Heart right ventricle (tissue), 16 donors: ENCODE measurements around the gene ABHD12. TPM values are rescaled to one million over a fixed set of nuclear protein-coding genes. Genes with fewer than 3 reads are reported as not detected.

Source experiments
- ATAC-seq, 8 donors: fragments of 200-7000 bp; cut with Tn5 transposase; one replicate each; pipeline ENCODE4 v1.9.1; 2020; ENCODE audit warnings: mild to moderate bottlenecking in 8 of 8, moderate library complexity in 8 of 8, moderate number of reproducible peaks in 1 of 8
- DNase-seq, 2 donors: peaks; one replicate each; pipeline ENCODE4 v3.0.0-alpha.2; 2020
- H3K27ac ChIP-seq, 10 donors: fragments of 200-600 bp; sonication (generic) in 2 of 10; one replicate each; pipeline versions ENCODE4 v1.5.0 to v1.8.0; 2020 to 2022; ENCODE audit warnings: mild to moderate bottlenecking in 3 of 10
- H3K27me3 ChIP-seq, 7 donors: fragments of 200-600 bp; one replicate each; pipeline ENCODE4 v1.8.0; 2021 to 2022; ENCODE audit warnings: mild to moderate bottlenecking in 2 of 7
- H3K36me3 ChIP-seq, 9 donors: fragments of 200-600 bp; sonication (generic) in 1 of 9; one replicate each; pipeline versions ENCODE4 v1.5.0 to v1.8.0; 2020 to 2022; ENCODE audit warnings: mild to moderate bottlenecking in 2 of 9
- H3K4me1 ChIP-seq, 9 donors: fragments of 200-600 bp; sonication (generic) in 1 of 9; one replicate each; pipeline versions ENCODE4 v1.5.0 to v1.8.0; 2020 to 2022; ENCODE audit warnings: mild to moderate bottlenecking in 4 of 9
- H3K4me3 ChIP-seq, 10 donors: fragments of 200-600 bp; sonication (generic) in 2 of 10; one replicate each; pipeline versions ENCODE4 v1.5.0 to v1.8.0; 2020 to 2022; ENCODE audit warnings: mild to moderate bottlenecking in 7 of 10, moderate library complexity in 2 of 10
- H3K9me3 ChIP-seq, 11 donors: fragments of 200-600 bp in 10 of 11; sonication (generic) in 2 of 11; one replicate each; pipeline versions ENCODE4 v1.5.0 to v1.8.0; 2013 to 2022; ENCODE audit warnings: mild to moderate bottlenecking in 2 of 11, control low read depth in 1 of 11, moderate library complexity in 1 of 11
- WGBS, 2 donors: extraction: QIAGEN DNeasy Blood & Tissue Kit; methylation state at CpG; one replicate each; pipeline ENCODE4 v1.1.7; 2013; ENCODE audit warnings: inconsistent platforms in 1 of 2; 5-methylcytosine and 5-hydroxymethylcytosine counted together
- intact Hi-C, 10 donors: fragments of 100-400 bp; cut with DNase I; formaldehyde crosslinking; loops; one replicate each; pipeline versions ENCODE4 v1.11.1 to v1.14.2; 2022
- polyA plus RNA-seq, 2 donors: library from polyadenylated mRNA; stranded (reverse); fragments of 200-250 nt; gene quantifications; one replicate each; pipeline ENCODE4 v1.2.3, GENCODE V29; 2013
- total RNA-seq, 10 donors: library from RNA; stranded (reverse); fragmentation: NEBNext Ultra II Directional in 3 of 10; extraction: Animal tissue kit (Norgen Biotek cat#: 25700) in 3 of 10; gene quantifications; one replicate each; pipeline versions ENCODE4 v1.2.1 to v1.2.4, GENCODE V29; 2021 to 2023
- TF ChIP-seq, protein P1 (sequence below), 9 donors: fragments of 200-600 bp; sonication (generic) in 2 of 9; IDR thresholded peaks; one replicate each; pipeline versions ENCODE4 v1.5.0 to v1.8.0; 2021 to 2022; ENCODE audit warnings: antibody characterized with exemption in 9 of 9, mild to moderate bottlenecking in 5 of 9, moderate library complexity in 1 of 9
- donor health status: Arrhythmogenic right ventricular cardiomyopathy.
- donor health status: ischemic (EF 13 %, LVEDD 7.1; RV severe dilation, severe dysfunction).
- donor health status: healthy with polysubstance abuse.
- donor health status: DM: no; HTN: yes; CAD: no.
- donor health status: DM: no; HTN: no; CAD: no.
- donor health status: ischemic (EF 25% LVEDD 6.9; RV normal size, moderate dysfunction).
- donor health status: ischemic (EF 25% LVEDD 5.7; RV mildly dilated, moderate dysfunction).
- donor health status: healthy.
- donor health status: DM: yes; HTN: yes; CAD: no.
- donor health status: Ischemic cardiomyopathy.
- donor health status: ischemic (EF 35%, LVEDD 5.7; RV mildly dilated, moderate dysfunction).
- donor health status: nonischemic (EF 11% LVEDD 7.7; RV severe dilation, severe dysfunction).
- donor health status: DM: yes; HTN: yes; CAD: no.
- donor health status: PGD.
- donor health status: ischemic (EF 29% LVEDD 5.4; RV normal size, mild dysfunction).
- donor health status: nonischemic (EF 23%, LVEDD 6.1; RV moderate dilation, normal function).

The ABHD12 gene
- total and polyA plus RNA-seq, 12 donors: 21.1 to 41.3 (median 28.1) TPM

DNA sequence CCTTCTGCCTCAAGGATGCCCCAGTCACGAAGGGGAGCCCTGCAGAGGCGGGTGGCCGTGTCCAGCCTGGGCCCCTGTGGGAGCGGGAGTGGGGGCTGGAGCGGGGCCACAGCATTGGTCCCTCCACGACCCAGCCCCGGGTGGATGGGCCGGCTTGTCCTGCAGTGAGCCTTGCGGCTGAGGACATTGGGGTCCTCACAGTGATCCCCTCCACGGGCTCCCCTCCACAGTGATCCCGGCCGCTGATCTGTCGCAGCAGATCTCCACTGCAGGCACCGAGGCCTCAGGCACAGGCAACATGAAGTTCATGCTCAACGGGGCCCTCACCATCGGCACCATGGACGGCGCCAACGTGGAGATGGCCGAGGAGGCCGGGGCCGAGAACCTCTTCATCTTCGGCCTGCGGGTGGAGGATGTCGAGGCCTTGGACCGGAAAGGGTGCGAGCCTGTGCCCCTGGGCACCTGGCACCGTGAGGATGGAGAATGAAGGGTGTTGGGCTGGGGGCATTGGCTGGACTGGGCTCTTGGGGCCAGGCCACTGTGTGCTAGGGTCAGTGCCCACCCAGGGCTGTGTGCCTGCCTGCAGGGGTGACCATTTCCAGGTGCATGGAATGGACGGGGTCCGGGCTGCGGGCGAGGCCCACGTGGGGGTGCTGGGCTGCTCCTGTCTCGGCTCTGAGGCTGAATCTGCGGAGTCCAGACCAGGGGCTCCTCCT lies 98.3 kb downstream of the ABHD12 start:
- TF ChIP-seq, protein P1, sequence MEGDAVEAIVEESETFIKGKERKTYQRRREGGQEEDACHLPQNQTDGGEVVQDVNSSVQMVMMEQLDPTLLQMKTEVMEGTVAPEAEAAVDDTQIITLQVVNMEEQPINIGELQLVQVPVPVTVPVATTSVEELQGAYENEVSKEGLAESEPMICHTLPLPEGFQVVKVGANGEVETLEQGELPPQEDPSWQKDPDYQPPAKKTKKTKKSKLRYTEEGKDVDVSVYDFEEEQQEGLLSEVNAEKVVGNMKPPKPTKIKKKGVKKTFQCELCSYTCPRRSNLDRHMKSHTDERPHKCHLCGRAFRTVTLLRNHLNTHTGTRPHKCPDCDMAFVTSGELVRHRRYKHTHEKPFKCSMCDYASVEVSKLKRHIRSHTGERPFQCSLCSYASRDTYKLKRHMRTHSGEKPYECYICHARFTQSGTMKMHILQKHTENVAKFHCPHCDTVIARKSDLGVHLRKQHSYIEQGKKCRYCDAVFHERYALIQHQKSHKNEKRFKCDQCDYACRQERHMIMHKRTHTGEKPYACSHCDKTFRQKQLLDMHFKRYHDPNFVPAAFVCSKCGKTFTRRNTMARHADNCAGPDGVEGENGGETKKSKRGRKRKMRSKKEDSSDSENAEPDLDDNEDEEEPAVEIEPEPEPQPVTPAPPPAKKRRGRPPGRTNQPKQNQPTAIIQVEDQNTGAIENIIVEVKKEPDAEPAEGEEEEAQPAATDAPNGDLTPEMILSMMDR (IDR thresholded peaks at IDR 0.05): no peak
- ATAC-seq: no peak

DNA sequence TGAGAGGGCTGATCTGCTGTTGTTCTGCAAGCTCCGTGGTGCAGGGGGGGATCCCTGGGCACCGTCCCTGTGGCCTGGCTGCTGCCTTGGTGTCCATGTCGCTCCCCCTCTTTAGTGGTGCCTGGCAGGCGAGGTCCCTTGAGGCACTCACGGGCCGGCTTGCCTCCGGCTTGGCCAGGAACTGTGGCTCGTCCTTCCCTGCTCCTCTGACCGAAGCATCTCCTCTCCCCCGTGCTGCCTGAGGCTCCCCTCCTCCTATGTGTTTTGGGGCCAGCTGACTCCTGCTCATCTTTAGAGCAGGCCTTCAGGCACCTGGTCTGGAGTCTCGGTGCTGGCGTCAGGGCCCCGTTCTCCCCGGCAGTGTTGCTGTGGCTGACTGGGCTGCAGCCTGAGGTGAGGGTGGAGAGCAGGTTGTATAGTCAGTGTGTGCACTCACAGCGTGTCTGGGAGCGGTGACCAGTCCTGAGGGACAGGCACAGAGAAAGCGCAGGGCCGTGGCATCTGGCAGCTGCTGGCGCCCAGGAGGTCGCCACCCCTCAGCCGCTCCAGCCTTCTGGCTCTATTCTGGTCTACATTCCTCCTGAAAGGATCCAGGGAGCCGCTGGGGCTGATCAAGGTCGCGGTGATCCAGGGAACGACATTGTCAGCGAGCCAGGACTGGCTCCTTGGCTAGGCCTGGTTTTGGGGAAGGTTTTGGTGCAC lies 99.1 kb downstream of the ABHD12 start:
- DNase-seq (no peak), ATAC-seq (peak in 7 of 8 donors; percentile 0 to 35 (median 9))
- Histone ChIP-seq H3K4me3 (no peak overlapping the region), H3K4me1 (peaks cover 24 to 63% (median 44%) of the 10 kb centered on the region in 9 donors), H3K36me3 (peaks cover 0 to 91% (median 47%) of the 10 kb centered on the region in 9 donors), H3K27me3 (no peaks in the 10 kb centered on the region), H3K9me3 (no peaks in the 10 kb centered on the region), H3K27ac (peak overlapping the region in 9 of 10 donors; percentile 18 to 67 (median 44))
- TF ChIP-seq, protein P1 (IDR thresholded peaks at IDR 0.05): no peak
- intact Hi-C loops: loop anchor here in 5 of 10 donors (5.0 to 10.0 kb wide), 3 partner anchors 97 to 297 kb away; partner anchors contain the start of genes APMAP (in 1 of the 5) and ENTPD6 (in 1 of the 5)
- 47 to 67% methylated on average over 26 of the region's 26 CpGs for WGBS, 2 donors

More for the DNA sequence above, 98.3 kb downstream of the ABHD12 start:
- no peak for DNase-seq
- Histone ChIP-seq H3K27me3 (no peaks in the 10 kb centered on the region), H3K4me3 (no peak overlapping the region), H3K27ac (peak overlapping the region in 7 of 10 donors; percentile 10 to 67 (median 53)), H3K4me1 (peaks cover 24 to 71% (median 45%) of the 10 kb centered on the region in 9 donors), H3K36me3 (peaks cover 0 to 91% (median 48%) of the 10 kb centered on the region in 9 donors), H3K9me3 (no peaks in the 10 kb centered on the region)
- 88 to 89% methylated on average over 35 of the region's 35 CpGs for WGBS, 2 donors
- intact Hi-C loops: loop anchor here in 5 of 10 donors (5.0 to 10.0 kb wide), 3 partner anchors 98 to 298 kb away; partner anchors contain the start of genes APMAP (in 1 of the 5) and ENTPD6 (in 1 of the 5)

DNA sequence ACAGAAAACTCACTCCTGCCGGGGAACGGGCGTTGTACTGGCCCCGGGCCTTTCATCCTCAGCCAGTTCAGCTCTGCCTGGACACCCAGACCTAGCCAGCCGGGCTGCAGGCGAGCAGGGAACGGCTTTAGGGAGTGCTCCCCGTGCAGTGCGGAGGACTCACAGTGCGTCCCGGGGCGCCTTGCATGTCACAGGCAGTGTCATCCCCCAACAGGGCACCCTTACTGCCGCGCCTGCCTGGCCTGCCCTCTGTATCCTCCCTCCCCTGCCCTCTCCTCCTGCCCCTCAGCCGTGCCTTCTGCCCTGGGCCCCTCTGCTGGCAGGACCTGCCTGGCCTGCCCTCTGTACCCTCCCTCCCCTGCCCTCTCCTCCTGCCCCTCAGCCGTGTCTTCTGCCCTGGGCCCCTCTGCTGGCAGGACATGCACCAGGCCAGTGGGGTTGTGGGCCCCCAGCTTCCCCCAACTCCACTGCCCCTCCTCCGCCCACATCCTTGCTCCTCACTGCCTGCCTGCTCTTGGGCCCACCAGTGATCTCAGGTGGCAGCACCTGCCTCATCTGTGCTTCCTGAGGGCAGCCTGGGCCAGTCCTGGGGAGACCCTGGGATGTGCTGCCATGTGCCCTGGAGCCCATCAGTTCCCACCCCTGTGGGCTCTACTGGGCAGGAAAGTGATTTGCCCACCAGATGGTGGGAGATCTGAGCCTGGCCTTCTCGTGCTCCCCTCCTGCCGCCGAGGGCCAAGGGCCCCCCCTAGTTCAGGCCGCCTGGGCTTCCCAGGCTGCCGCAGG lies 99.8 kb downstream of the ABHD12 start:
- ATAC-seq: no peak
- Histone ChIP-seq H3K27ac (peak overlapping the region in 9 of 10 donors; percentile 18 to 67 (median 44)), H3K4me1 (peaks cover 18 to 56% (median 37%) of the 10 kb centered on the region in 9 donors), H3K36me3 (peaks cover 0 to 91% (median 49%) of the 10 kb centered on the region in 9 donors), H3K27me3 (no peaks in the 10 kb centered on the region), H3K4me3 (no peak overlapping the region), H3K9me3 (no peaks in the 10 kb centered on the region)
- WGBS, 2 donors: 62 to 77% methylated on average over 22 of the region's 22 CpGs
- TF ChIP-seq, protein P1 (IDR thresholded peaks at IDR 0.05): no peak
- DNase-seq: no peak
- intact Hi-C loops: loop anchor here in 5 of 10 donors (5.0 to 10.0 kb wide), 3 partner anchors 96 to 296 kb away; partner anchors contain the start of genes APMAP (in 1 of the 5) and ENTPD6 (in 1 of the 5)
